ENCODE results near the gene SNHG17. TPM values are rescaled to one million over a fixed set of nuclear protein-coding genes. Genes with fewer than 3 reads are reported as not detected.
A peak's percentile ranks its signal among the peaks of the same experiment; 100 is the strongest.

Gene SNHG17
- total RNA-seq, 1 donor from 2014 or later: 17.9 TPM

GRCh38 chr20:38450412-38450975 is 15.4 kb upstream of the SNHG17 start:
- Histone ChIP-seq H3K4me1 (peaks cover 27% of the 10 kb centered on the region), H3K36me3 (peaks cover 29% of the 10 kb centered on the region), H3K4me3 (no peak overlapping the region), H3K27ac (no peak overlapping the region), H3K27me3 (ENCODE audit: low read depth) (no peaks in the 10 kb centered on the region), H3K9me3 (no peaks in the 10 kb centered on the region)
- no peak for TF ChIP-seq CTCF (IDR thresholded peaks at IDR 0.05)
- no peak for ATAC-seq
- no peak for DNase-seq
- intact Hi-C loops (cut with DNase I): no loop called here

GRCh38 chr20:38449046-38449445 is 13.9 kb upstream of the SNHG17 start:
- no peaks in the 10 kb centered on the region for H3K9me3 ChIP-seq
- DNase-seq (no peak), ATAC-seq (no peak)
- intact Hi-C loops (cut with DNase I): no loop called here
- no peak overlapping the region for H3K27ac ChIP-seq
- no peak overlapping the region for H3K4me3 ChIP-seq
- peaks cover 29% of the 10 kb centered on the region for H3K36me3 ChIP-seq
- H3K27me3 ChIP-seq (ENCODE audit: low read depth): no peaks in the 10 kb centered on the region
- no peak for TF ChIP-seq CTCF (IDR thresholded peaks at IDR 0.05)
- H3K4me1 ChIP-seq: peaks cover 24% of the 10 kb centered on the region

- intact Hi-C loops (cut with DNase I): no loop called here
- Histone ChIP-seq H3K27ac (no peak overlapping the region), H3K27me3 (ENCODE audit: low read depth) (no peaks in the 10 kb centered on the region), H3K4me3 (no peak overlapping the region), H3K9me3 (no peaks in the 10 kb centered on the region), H3K36me3 (peaks cover 29% of the 10 kb centered on the region), H3K4me1 (peaks cover 19% of the 10 kb centered on the region)
- no peak for TF ChIP-seq CTCF (IDR thresholded peaks at IDR 0.05)
- ATAC-seq (no peak), DNase-seq (no peak)
Measured at GRCh38 chr20:38447931-38448675, 13.0 kb upstream of the SNHG17 start.

GRCh38 chr20:38447251-38447661 is 12.1 kb upstream of the SNHG17 start:
- peak overlapping the region; percentile 88 for H3K27ac ChIP-seq
- DNase-seq: no peak
- ATAC-seq: peak in 1 of 2 donors; percentile 5

More at GRCh38 chr20:38447251-38447661, 12.1 kb upstream of the SNHG17 start:
- H3K27me3 ChIP-seq (ENCODE audit: low read depth): no peaks in the 10 kb centered on the region
- H3K4me3 ChIP-seq: peak overlapping the region; percentile 95
- no peaks in the 10 kb centered on the region for H3K9me3 ChIP-seq
- peaks cover 19% of the 10 kb centered on the region for H3K4me1 ChIP-seq
- H3K36me3 ChIP-seq: peaks cover 29% of the 10 kb centered on the region
- intact Hi-C loops (cut with DNase I): no loop called here
- TF ChIP-seq CTCF (IDR thresholded peaks at IDR 0.05): no peak

Data from lower lobe of right lung (tissue), 2 donors.